HepG2 (cell line): ENCODE data around the gene FLT3LG. TPM values are rescaled to one million over a fixed set of nuclear protein-coding genes. Genes with fewer than 3 reads are reported as not detected.
A peak's percentile ranks its signal among the peaks of the same experiment; 100 is the strongest.

ENCODE experiments used
- FOXA1 ChIP-seq, 2 experiments: fragments of 450-650 bp in 1 of 2; sonication (generic) in 1 of 2; formaldehyde crosslinking in 1 of 2; IDR thresholded peaks; 2 replicates each; pipeline versions ENCODE4 v1.4.0 to v1.6.1; 2016 to 2020; ENCODE audit warnings: missing genetic modification reagents in 1 of 2
- FOXJ3 ChIP-seq: sonication (generic); formaldehyde crosslinking; IDR thresholded peaks from 2 replicates; pipeline ENCODE4 v1.4.0; 2020; ENCODE audit warnings: missing genetic modification reagents, mild to moderate bottlenecking, borderline replicate concordance
- HDAC1 ChIP-seq: sonication (generic); formaldehyde crosslinking; IDR thresholded peaks from 2 replicates; pipeline ENCODE4 v1.5.1; 2020; ENCODE audit warnings: mild to moderate bottlenecking, missing genetic modification reagents
- IRF2 ChIP-seq: IDR thresholded peaks from 2 replicates; pipeline ENCODE4 v1.6.1; 2018; ENCODE audit warnings: missing genetic modification reagents, missing compliant biosample characterization
- IRX3 ChIP-seq: sonication (generic); formaldehyde crosslinking; IDR thresholded peaks from 2 replicates; pipeline ENCODE4 v1.8.1; 2023; ENCODE audit warnings: mild to moderate bottlenecking, low read depth, missing genetic modification reagents, borderline replicate concordance
- JUN ChIP-seq: sonication (generic); formaldehyde crosslinking; IDR thresholded peaks from 2 replicates; pipeline ENCODE4 v1.4.0; 2020; ENCODE audit warnings: mild to moderate bottlenecking, missing genetic modification reagents
- KDM5B ChIP-seq: sonication (generic); formaldehyde crosslinking; IDR thresholded peaks from 2 replicates; pipeline ENCODE4 v1.4.0; 2020; ENCODE audit warnings: missing genetic modification reagents, mild to moderate bottlenecking, borderline replicate concordance
- KDM6A ChIP-seq: IDR thresholded peaks from 2 replicates; pipeline ENCODE4 v1.6.1; 2016; ENCODE audit warnings: low read depth
- KLF13 ChIP-seq: sonication (generic); formaldehyde crosslinking; IDR thresholded peaks from 2 replicates; pipeline ENCODE4 v1.4.0; 2020; ENCODE audit warnings: mild to moderate bottlenecking, missing genetic modification reagents
- KLF6 ChIP-seq: IDR thresholded peaks from 2 replicates; pipeline ENCODE4 v1.8.0; 2016; ENCODE audit warnings: missing biosample characterization, missing genetic modification reagents
- KMT2A ChIP-seq: sonication (generic); formaldehyde crosslinking; IDR thresholded peaks from 2 replicates; pipeline ENCODE4 v1.4.0; 2020; ENCODE audit warnings: missing genetic modification reagents
- MED1 ChIP-seq: sonication (generic); formaldehyde crosslinking; IDR thresholded peaks from 2 replicates; pipeline ENCODE4 v1.4.0; 2020; ENCODE audit warnings: missing genetic modification reagents
- MED13 ChIP-seq: sonication (generic); formaldehyde crosslinking; IDR thresholded peaks from 2 replicates; pipeline ENCODE4 v1.5.0; 2020; ENCODE audit warnings: missing genetic modification reagents
- MLX ChIP-seq: IDR thresholded peaks from 2 replicates; pipeline ENCODE4 v1.6.1; 2016
- NFIB ChIP-seq: sonication (generic); formaldehyde crosslinking; IDR thresholded peaks from 2 replicates; pipeline ENCODE4 v1.9.0; 2021; ENCODE audit warnings: missing genetic modification reagents, mild to moderate bottlenecking, borderline replicate concordance
- PLRG1 ChIP-seq: fragments of 450-650 bp; conservative IDR thresholded peaks from 2 replicates; pipeline ENCODE4 v1.6.1; 2016
- RFXAP ChIP-seq: sonication (generic); formaldehyde crosslinking; IDR thresholded peaks from 2 replicates; pipeline ENCODE4 v1.4.0; 2020; ENCODE audit warnings: missing genetic modification reagents, borderline replicate concordance
- SAP130 ChIP-seq: IDR thresholded peaks from 2 replicates; pipeline ENCODE4 v1.6.1; 2016; ENCODE audit warnings: low read depth
- SOX13 ChIP-seq, 3 experiments: fragments of 450-650 bp in 1 of 3; sonication (generic) in 1 of 3; formaldehyde crosslinking in 1 of 3; IDR thresholded peaks in 2 of 3; conservative IDR thresholded peaks in 1 of 3; 2 replicates each; pipeline versions ENCODE4 v1.5.0 to v1.6.1; 2016 to 2020; ENCODE audit warnings: antibody characterized with exemption in 1 of 3, mild to moderate bottlenecking in 1 of 3, missing compliant biosample characterization in 1 of 3, missing genetic modification reagents in 1 of 3, moderate library complexity in 1 of 3
- SOX6 ChIP-seq, 2 experiments: fragments of 450-650 bp in 1 of 2; sonication (generic) in 1 of 2; formaldehyde crosslinking in 1 of 2; IDR thresholded peaks; 2 replicates each; pipeline versions ENCODE4 v1.4.0 to v1.6.1; 2017 to 2020; ENCODE audit warnings: antibody characterized with exemption in 1 of 2, mild to moderate bottlenecking in 1 of 2, missing genetic modification reagents in 1 of 2
- SP4 ChIP-seq: sonication (generic); formaldehyde crosslinking; IDR thresholded peaks from 2 replicates; pipeline ENCODE4 v1.8.1; 2023; ENCODE audit warnings: mild to moderate bottlenecking, missing genetic modification reagents
- STAG1 ChIP-seq: sonication (generic); formaldehyde crosslinking; IDR thresholded peaks from 2 replicates; pipeline ENCODE4 v1.4.0; 2020; ENCODE audit warnings: missing genetic modification reagents
- STAT5B ChIP-seq: sonication (generic); formaldehyde crosslinking; IDR thresholded peaks from 2 replicates; pipeline ENCODE4 v1.4.0; 2020; ENCODE audit warnings: missing genetic modification reagents
- TBX2 ChIP-seq: sonication (generic); formaldehyde crosslinking; IDR thresholded peaks from 2 replicates; pipeline ENCODE4 v1.5.0; 2020; ENCODE audit warnings: missing genetic modification reagents, mild to moderate bottlenecking, borderline replicate concordance
- ZBTB7B ChIP-seq: sonication (generic); formaldehyde crosslinking; IDR thresholded peaks from 2 replicates; pipeline ENCODE4 v1.4.0; 2020; ENCODE audit warnings: missing genetic modification reagents
- ZFAT ChIP-seq: sonication (generic); formaldehyde crosslinking; conservative IDR thresholded peaks from 2 replicates; pipeline ENCODE4 v1.8.1; 2023; ENCODE audit warnings: missing genetic modification reagents, inconsistent platforms
- ZNF124 ChIP-seq: sonication (generic); formaldehyde crosslinking; IDR thresholded peaks from 2 replicates; pipeline ENCODE4 v1.4.0; 2020; ENCODE audit warnings: missing genetic modification reagents
- ZNF136 ChIP-seq: sonication (generic); formaldehyde crosslinking; IDR thresholded peaks from 2 replicates; pipeline ENCODE4 v1.8.1; 2022; ENCODE audit warnings: low read depth, mild to moderate bottlenecking, moderate library complexity, missing genetic modification reagents
- ZNF205 ChIP-seq: IDR thresholded peaks from 2 replicates; pipeline ENCODE4 v1.6.1; 2018; ENCODE audit warnings: missing biosample characterization, missing genetic modification reagents
- ZNF225 ChIP-seq: sonication (generic); formaldehyde crosslinking; IDR thresholded peaks from 2 replicates; pipeline ENCODE4 v1.4.0; 2020; ENCODE audit warnings: mild to moderate bottlenecking, missing genetic modification reagents
- ZNF232 ChIP-seq: sonication (generic); formaldehyde crosslinking; IDR thresholded peaks from 2 replicates; pipeline ENCODE4 v1.4.0; 2020; ENCODE audit warnings: missing genetic modification reagents, borderline replicate concordance
- ZNF354B ChIP-seq: sonication (generic); formaldehyde crosslinking; IDR thresholded peaks from 2 replicates; pipeline ENCODE4 v1.8.0; 2022; ENCODE audit warnings: mild to moderate bottlenecking, missing genetic modification reagents
- ZNF776 ChIP-seq: sonication (generic); formaldehyde crosslinking; IDR thresholded peaks from 2 replicates; pipeline ENCODE4 v1.4.0; 2020; ENCODE audit warnings: mild to moderate bottlenecking, missing genetic modification reagents
- ZNF782 ChIP-seq: sonication (generic); formaldehyde crosslinking; IDR thresholded peaks from 2 replicates; pipeline ENCODE4 v1.4.0; 2020; ENCODE audit warnings: missing genetic modification reagents, mild to moderate bottlenecking, borderline replicate concordance
- ZNF790 ChIP-seq: sonication (generic); formaldehyde crosslinking; IDR thresholded peaks from 2 replicates; pipeline ENCODE4 v1.8.0; 2022; ENCODE audit warnings: missing genetic modification reagents, mild to moderate bottlenecking, borderline replicate concordance
- polyA plus RNA-seq, 8 experiments: library from polyadenylated mRNA; depleted of rRNA in 3 of 8; stranded (reverse) in 7 of 8; unstranded in 1 of 8; fragments of >200 nt; fragmentation: Illumina TruSeq in 4 of 8; extraction: Trizol in 4 of 8; gene quantifications; 2 replicates each; pipeline versions ENCODE4 v1.2.1 to v1.2.3, GENCODE V29; 2011 to 2016; ENCODE audit warnings: low read depth in 4 of 8, missing spikeins in 1 of 8, mixed read lengths in 1 of 8; ENCODE audit not compliant: insufficient read depth in 1 of 8
- total RNA-seq, 5 experiments: library from RNA; depleted of rRNA; stranded (reverse); fragments of >200 nt; fragmentation: Illumina TruSeq; extraction: Trizol; gene quantifications; 2 replicates each; pipeline ENCODE4 v1.2.3, GENCODE V29; 2016; ENCODE audit warnings: low read depth in 1 of 5

FLT3LG gene
- total and polyA plus RNA-seq, 2 of the 13 experiments (the other 11 are each of a cell fraction or from before 2014, with no cell fraction given), result 1.5 to 2.6 TPM

DNA sequence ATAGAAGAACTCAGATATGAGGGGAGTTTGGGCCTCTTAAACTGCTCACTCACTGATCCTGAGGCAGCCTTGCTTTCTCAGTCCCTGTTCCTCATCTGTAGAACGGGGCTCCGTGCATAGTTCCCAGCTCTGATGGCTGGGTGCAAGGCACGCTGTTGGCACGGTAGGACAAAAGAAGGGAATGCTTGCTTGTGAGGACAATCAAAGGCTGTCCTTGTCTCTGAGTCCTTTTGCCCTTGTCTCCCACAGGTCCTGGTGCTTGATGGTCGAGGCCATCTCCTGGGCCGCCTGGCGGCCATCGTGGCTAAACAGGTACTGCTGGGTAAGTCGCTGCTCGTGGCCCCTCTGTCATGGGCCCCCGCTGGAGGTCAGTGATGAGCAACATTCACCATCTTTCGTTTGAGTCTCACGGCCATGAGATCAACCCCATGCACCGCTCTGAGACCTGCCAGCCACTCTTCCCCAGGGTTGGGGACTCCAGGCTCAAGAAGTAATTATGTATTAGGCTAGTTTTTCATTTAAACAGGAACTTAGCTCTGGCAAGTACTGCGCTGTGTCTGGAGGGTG lies 15.7 kb downstream of the FLT3LG start (continued):
- TF ChIP-seq MED1 (CRISPR knock-in tag), result peak; percentile 30; the same call in 1 of the 2 replicates
- TF ChIP-seq ZNF232 (CRISPR knock-in tag), result no peak
- no peak for TF ChIP-seq MED13 (CRISPR knock-in tag)
- no peak for TF ChIP-seq SOX13 (IDR thresholded peaks at IDR 0.05)
- peak; percentile 71 to 75; a peak in 2 of 4 replicates for TF ChIP-seq SOX13 (CRISPR knock-in tag; conservative IDR thresholded peaks at IDR 0.05 in 1 of 2, IDR thresholded peaks at IDR 0.05 in 1 of 2)
- TF ChIP-seq ZNF776 (CRISPR knock-in tag), result no peak
- TF ChIP-seq ZNF225 (CRISPR knock-in tag), result no peak
- peak; percentile 60; the same call in 1 of the 2 replicates for TF ChIP-seq SAP130
- TF ChIP-seq HDAC1 (CRISPR knock-in tag), result 0 out of 2 replicates have a peak, but pooled peaks have one; percentile 45
- no peak for TF ChIP-seq RFXAP (CRISPR knock-in tag)
- 0 out of 2 replicates have a peak, but pooled peaks have one; percentile 19 for TF ChIP-seq ZBTB7B (CRISPR knock-in tag)
- no peak for TF ChIP-seq ZNF790
- no peak for TF ChIP-seq FOXA1 (IDR thresholded peaks at IDR 0.05)
- TF ChIP-seq FOXA1 (CRISPR knock-in tag; IDR thresholded peaks at IDR 0.05), result no peak
- TF ChIP-seq STAT5B (CRISPR knock-in tag), result no peak
- TF ChIP-seq KDM5B (CRISPR knock-in tag), result no peak
- TF ChIP-seq KLF13, result no peak
- TF ChIP-seq PLRG1, result no peak
- no peak for TF ChIP-seq NFIB (CRISPR knock-in tag)
- no peak for TF ChIP-seq KLF6 (CRISPR knock-in tag)
- TF ChIP-seq ZNF124 (CRISPR knock-in tag), result no peak
- no peak for TF ChIP-seq FOXJ3
- TF ChIP-seq TBX2 (CRISPR knock-in tag), result no peak
- 0 out of 2 replicates have a peak, but pooled peaks have one; percentile 15 for TF ChIP-seq KMT2A
- 0 out of 2 replicates have a peak, but pooled peaks have one; percentile 18 for TF ChIP-seq STAG1
- no peak for TF ChIP-seq ZFAT (CRISPR knock-in tag)
- TF ChIP-seq IRF2 (CRISPR knock-in tag), result peak; percentile 63; the same call in 1 of the 2 replicates
- TF ChIP-seq ZNF205 (CRISPR knock-in tag), result peak; percentile 55; the same call in 1 of the 2 replicates
- TF ChIP-seq IRX3 (CRISPR knock-in tag), result no peak
- no peak for TF ChIP-seq ZNF782 (CRISPR knock-in tag)
- TF ChIP-seq JUN (CRISPR knock-in tag), result no peak
- no peak for TF ChIP-seq ZNF354B (CRISPR knock-in tag)
- no peak for TF ChIP-seq SOX6 (IDR thresholded peaks at IDR 0.05)
- peak; percentile 38; the same call in 1 of the 2 replicates for TF ChIP-seq SOX6 (CRISPR knock-in tag; IDR thresholded peaks at IDR 0.05)
- no peak for TF ChIP-seq MLX (CRISPR knock-in tag)
- no peak for TF ChIP-seq KDM6A (CRISPR knock-in tag)
- TF ChIP-seq ZNF136 (CRISPR knock-in tag), result no peak
- peak; percentile 31; the same call in 1 of the 2 replicates for TF ChIP-seq SP4 (CRISPR knock-in tag)
